ENCODE data around the gene FILIP1L. TPM values are rescaled to one million over a fixed set of nuclear protein-coding genes. Genes with fewer than 3 reads are reported as not detected.

FILIP1L gene
- total and polyA plus RNA-seq, 2 of the 4 experiments (the other 2 are of a cell fraction), result 11.5 to 19.9 TPM

DNA sequence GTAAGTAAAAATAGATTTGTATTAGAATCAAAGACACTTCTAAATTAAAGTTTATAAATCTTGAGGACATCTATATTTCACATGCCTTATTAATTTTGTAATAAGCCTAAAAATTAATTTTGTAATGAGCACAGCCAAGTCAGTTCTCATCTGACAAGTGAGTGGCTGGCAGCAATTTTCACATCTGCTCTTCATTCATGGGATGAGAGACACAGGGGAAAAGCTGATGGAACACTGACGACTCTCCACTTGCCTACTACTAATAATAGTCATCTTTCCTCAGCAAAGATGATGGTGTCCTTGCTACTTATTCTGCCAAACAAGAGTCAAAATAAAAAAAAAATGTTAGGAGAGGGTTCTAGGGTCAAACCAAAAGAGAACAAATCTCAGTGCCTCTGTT lies 311.0 kb downstream of the FILIP1L start:
- ChIA-PET CTCF (no interaction called here), POLR2A (ENCODE audit: unreplicated experiment) (no interaction called here)
- Histone ChIP-seq H3K18ac (ENCODE audit: low read depth, low read length) (no peak overlapping the region), H2AK9ac (replicated peaks; ENCODE audit: low read depth, low read length, poor library complexity) (no peak overlapping the region), H2BK120ac (ENCODE audit: low read depth, low read length) (no peak overlapping the region), H3K36me3 (ENCODE audit: control insufficient read depth, insufficient read depth, low read length) (no peaks in the 10 kb centered on the region), H3K79me1 (ENCODE audit: low read depth in 1 of 2, low read length in 2 of 2) (no peaks in the 10 kb centered on the region), H2BK5ac (ENCODE audit: low read depth, low read length, poor library complexity, severe bottlenecking) (no peak overlapping the region), H3K4me3 (ENCODE audit: insufficient read depth, low read depth, low read length) (no peak overlapping the region), H4K8ac (ENCODE audit: low read depth in 2 of 2, low read length in 2 of 2) (no peak overlapping the region), H3K27me3 (ENCODE audit: control insufficient read depth, insufficient read depth, low read length) (no peaks in the 10 kb centered on the region), H2BK15ac (ENCODE audit: low read depth, low read length) (no peak overlapping the region), H3K56ac (ENCODE audit: extremely low read depth, insufficient read depth, low read length) (no peak overlapping the region), H3K4ac (ENCODE audit: low read depth, low read length) (no peak overlapping the region), H3K27ac (ENCODE audit: insufficient read depth, low read length) (no peak overlapping the region), H4K5ac (ENCODE audit: low read depth, low read length) (no peak overlapping the region), H3K14ac (replicated peaks; ENCODE audit: low read depth, low read length) (no peak overlapping the region), H2AFZ (replicated peaks; ENCODE audit: low read length, poor library complexity) (no peak overlapping the region), H4K20me1 (ENCODE audit: insufficient read depth, low read length) (no peaks in the 10 kb centered on the region), H2AK5ac (ENCODE audit: low read depth, low read length) (no peak overlapping the region), H3K4me1 (ENCODE audit: control insufficient read depth, insufficient read depth, low read length) (no peaks in the 10 kb centered on the region), H3K23ac (ENCODE audit: low read depth, low read length) (no peak overlapping the region), H3K9ac (ENCODE audit: low read depth, low read length) (no peak overlapping the region), H2BK20ac (ENCODE audit: low read depth, low read length) (no peak overlapping the region), H3K9me3 (ENCODE audit: control insufficient read depth, insufficient read depth, low read length) (peaks cover 8% of the 10 kb centered on the region), H4K91ac (ENCODE audit: insufficient read depth, low read depth, low read length) (no peak overlapping the region), H3K4me2 (ENCODE audit: low read depth, low read length) (no peak overlapping the region), H3K9me1 (ENCODE audit: insufficient read depth, low read length) (no peaks in the 10 kb centered on the region)
- ATAC-seq (ENCODE audit: low read depth) (no peak), DNase-seq (no peak)
- dilution Hi-C loops (cut with HindIII; ENCODE audit: low sequenced_read_pairs, unreplicated experiment), result no loop called here
- TF ChIP-seq RAD21 (IDR thresholded peaks at IDR 0.05; ENCODE audit: low read length), result no peak
- no peak for TF ChIP-seq SMC3 (IDR thresholded peaks at IDR 0.05; ENCODE audit: low read depth, low read length)
- no peak for TF ChIP-seq CEBPB (IDR thresholded peaks at IDR 0.05; ENCODE audit: low read depth, low read length)
- TF ChIP-seq RCOR1 (IDR thresholded peaks at IDR 0.05; ENCODE audit: insufficient replicate concordance, low read length), result no peak
- TF ChIP-seq MAFK (IDR thresholded peaks at IDR 0.05; ENCODE audit: low read depth, low read length), result no peak
- no peak for TF ChIP-seq MXI1 (IDR thresholded peaks at IDR 0.05; ENCODE audit: borderline replicate concordance, low read depth, low read length)
- no peak for TF ChIP-seq NFE2L2 (IDR thresholded peaks at IDR 0.05; ENCODE audit: low read depth, low read length)
- no peak for TF ChIP-seq FOS (IDR thresholded peaks at IDR 0.05; ENCODE audit: low read depth, low read length)
- TF ChIP-seq POLR2A (IDR thresholded peaks at IDR 0.05; ENCODE audit: low read depth, low read length), result no peak
- TF ChIP-seq MAZ (IDR thresholded peaks at IDR 0.05; ENCODE audit: borderline replicate concordance, low read depth, low read length), result no peak
- TF ChIP-seq, protein P1, sequence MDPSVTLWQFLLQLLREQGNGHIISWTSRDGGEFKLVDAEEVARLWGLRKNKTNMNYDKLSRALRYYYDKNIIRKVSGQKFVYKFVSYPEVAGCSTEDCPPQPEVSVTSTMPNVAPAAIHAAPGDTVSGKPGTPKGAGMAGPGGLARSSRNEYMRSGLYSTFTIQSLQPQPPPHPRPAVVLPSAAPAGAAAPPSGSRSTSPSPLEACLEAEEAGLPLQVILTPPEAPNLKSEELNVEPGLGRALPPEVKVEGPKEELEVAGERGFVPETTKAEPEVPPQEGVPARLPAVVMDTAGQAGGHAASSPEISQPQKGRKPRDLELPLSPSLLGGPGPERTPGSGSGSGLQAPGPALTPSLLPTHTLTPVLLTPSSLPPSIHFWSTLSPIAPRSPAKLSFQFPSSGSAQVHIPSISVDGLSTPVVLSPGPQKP (IDR thresholded peaks at IDR 0.05; ENCODE audit: borderline replicate concordance, low read depth, low read length), result no peak
- no peak for TF ChIP-seq CTCF (conservative IDR thresholded peaks at IDR 0.05; ENCODE audit: low read depth, low read length)
- TF ChIP-seq USF2 (IDR thresholded peaks at IDR 0.05; ENCODE audit: low read depth, low read length), result no peak
- TF ChIP-seq BHLHE40 (IDR thresholded peaks at IDR 0.05; ENCODE audit: low read depth, low read length), result no peak
- TF ChIP-seq CHD1 (IDR thresholded peaks at IDR 0.05; ENCODE audit: low read depth, low read length), result no peak
- no peak for TF ChIP-seq RFX5 (IDR thresholded peaks at IDR 0.05; ENCODE audit: low read depth, low read length)
- WGBS, 2 experiments (ENCODE audit: extremely low coverage in 2 of 2, insufficient read length in 1 of 2), result no CpG with 5 or more reads among the region's 1 CpG
- intact Hi-C loops (cut with micrococcal nuclease), result no loop called here
- BruUV-seq (replicated peaks), result no TSS peak
- in situ Hi-C loops (cut with MboI; ENCODE audit: low sequenced_read_pairs), result no loop called here

Data from IMR-90 (cell line).